B cell (primary cell): Measurements from ENCODE around the gene PIGC. TPM values are rescaled to one million over a fixed set of nuclear protein-coding genes. Genes with fewer than 3 reads are reported as not detected.
A peak's percentile ranks its signal among the peaks of the same experiment; 100 is the strongest.

ENCODE experiments used
- ATAC-seq: fragments of 200-7000 bp; cut with Tn5 transposase; one replicate; pipeline ENCODE4 v1.10.0; 2021; ENCODE audit warnings: low read depth, mild to moderate bottlenecking, moderate number of reproducible peaks, moderate library complexity
- CTCF ChIA-PET: fragments of 350-600 bp; sonication (Branson Sonifier 250); formaldehyde crosslinking; loops from one replicate; lab custom pipeline; 2021; ENCODE audit warnings: antibody characterized with exemption, inconsistent platforms; lab: Charles Lee
- POLR2A ChIA-PET: fragments of 350-600 bp; sonication (Branson Sonifier 250); formaldehyde crosslinking; loops from one replicate; lab custom pipeline; 2021; ENCODE audit warnings: antibody characterized with exemption; lab: Charles Lee
- DNase-seq: peaks from one replicate; pipeline ENCODE4 v3.0.0; 2013
- H2AFZ ChIP-seq: 2 replicates; pipeline ENCODE4 v1.6.1; 2012; ENCODE audit warnings: mild to moderate bottlenecking, low read depth, low read length; ENCODE audit not compliant: insufficient read depth, poor library complexity, severe bottlenecking
- H3K27ac ChIP-seq, 2 donors: 1 replicate in 1 of 2; 2 replicates in 1 of 2; pipeline ENCODE4 v1.5.1; 2012 to 2013; ENCODE audit warnings: low read length in 2 of 2, mild to moderate bottlenecking in 2 of 2, moderate library complexity in 1 of 2
- H3K27me3 ChIP-seq, 4 experiments: fragments of 200-600 bp in 1 of 4; sonication (generic) in 1 of 4; replicated peaks in 1 of 4; 1 replicate in 2 of 4; 2 replicates in 2 of 4; pipeline versions ENCODE4 v1.6.1 to v1.7.0; 2013 to 2016; ENCODE audit warnings: low read length in 3 of 4, mild to moderate bottlenecking in 2 of 4, mixed read lengths in 1 of 4, moderate library complexity in 1 of 4; ENCODE audit not compliant: insufficient read depth in 4 of 4, control insufficient read depth in 3 of 4; ENCODE audit errors: control extremely low read depth in 1 of 4
- H3K36me3 ChIP-seq, 2 experiments: replicated peaks in 1 of 2; 1 replicate in 1 of 2; 2 replicates in 1 of 2; pipeline versions ENCODE4 v1.6.1 to v1.7.1; 2013; ENCODE audit warnings: low read length in 1 of 2; ENCODE audit not compliant: insufficient read depth in 2 of 2, control insufficient read depth in 1 of 2; ENCODE audit errors: control extremely low read depth in 1 of 2, extremely low read depth in 1 of 2
- H3K4me1 ChIP-seq, 2 donors: fragments of 200-600 bp in 1 of 2; sonication (generic) in 1 of 2; 1 replicate in 1 of 2; 2 replicates in 1 of 2; pipeline versions ENCODE4 v1.5.1 to v1.6.1; 2013 to 2017; ENCODE audit warnings: low read length in 2 of 2; ENCODE audit not compliant: control insufficient read depth in 2 of 2, insufficient read depth in 2 of 2
- H3K4me2 ChIP-seq: replicated peaks from 2 replicates; pipeline ENCODE3; 2012; ENCODE audit warnings: mild to moderate bottlenecking, low read depth, low read length; ENCODE audit not compliant: poor library complexity, severe bottlenecking
- H3K4me3 ChIP-seq, 5 experiments: fragments of 200-600 bp in 1 of 5; sonication (generic) in 1 of 5; 1 replicate in 3 of 5; 2 replicates in 2 of 5; pipeline versions ENCODE4 v1.5.1 to v1.7.0; 2011 to 2016; ENCODE audit warnings: low read length in 4 of 5, mild to moderate bottlenecking in 4 of 5, low read depth in 2 of 5, control low read depth in 1 of 5, moderate library complexity in 1 of 5; ENCODE audit not compliant: insufficient read depth in 1 of 5; ENCODE audit errors: control extremely low read depth in 1 of 5, extremely low read depth in 1 of 5
- H3K79me2 ChIP-seq: fragments of 200-600 bp; sonication (generic); one replicate; pipeline ENCODE4 v1.6.0; 2016; ENCODE audit warnings: low read length; ENCODE audit not compliant: control insufficient read depth, insufficient read depth
- H3K9ac ChIP-seq: fragments of 200-600 bp; sonication (generic); 2 replicates; pipeline ENCODE4 v1.6.1; 2017; ENCODE audit warnings: mild to moderate bottlenecking, low read length, moderate library complexity
- H3K9me3 ChIP-seq, 3 donors: one replicate each; pipeline versions ENCODE4 v1.6.1 to v1.7.1; 2013; ENCODE audit warnings: low read length in 2 of 3; ENCODE audit not compliant: control insufficient read depth in 2 of 3, insufficient read depth in 1 of 3; ENCODE audit errors: control extremely low read depth in 1 of 3
- H4K20me1 ChIP-seq: 2 replicates; pipeline ENCODE4 v1.6.0; 2012; ENCODE audit warnings: mild to moderate bottlenecking, low read length; ENCODE audit not compliant: insufficient read depth, control insufficient read depth, poor library complexity, severe bottlenecking
- H3K27ac Mint-ChIP-seq: one replicate; pipeline ENCODE4 v1.8.0; 2021; ENCODE audit warnings: mixed read lengths
- H3K27me3 Mint-ChIP-seq: one replicate; pipeline ENCODE4 v1.8.0; 2021; ENCODE audit warnings: mixed read lengths
- H3K4me1 Mint-ChIP-seq: one replicate; pipeline ENCODE4 v1.8.0; 2021; ENCODE audit warnings: mixed read lengths
- H3K4me3 Mint-ChIP-seq: one replicate; pipeline ENCODE4 v1.8.0; 2021; ENCODE audit warnings: mixed read lengths
- H3K9me3 Mint-ChIP-seq: one replicate; pipeline ENCODE4 v1.8.0; 2022; ENCODE audit warnings: mixed read lengths; ENCODE audit not compliant: insufficient read depth
- EZH2 ChIP-seq: IDR thresholded peaks from 2 replicates; pipeline ENCODE4 v1.6.1; 2012; ENCODE audit warnings: borderline replicate concordance, low read depth, mild to moderate bottlenecking, moderate library complexity, low read length; ENCODE audit not compliant: insufficient read depth, poor library complexity, severe bottlenecking
- WGBS: methylation state at CpG from one replicate; pipeline ENCODE4 v1.1.5; 2013; ENCODE audit warnings: missing lambda C conversion rate; ENCODE audit not compliant: insufficient coverage; 5-methylcytosine and 5-hydroxymethylcytosine counted together
- intact Hi-C: fragments of 100-400 bp; cut with micrococcal nuclease; formaldehyde crosslinking; loops from one replicate; pipeline ENCODE4 v1.10.0; 2022
- polyA plus RNA-seq: library from polyadenylated mRNA; depleted of rRNA; stranded (reverse); fragments of >200 nt; gene quantifications from 2 replicates; pipeline ENCODE4 v1.2.3, GENCODE V29; 2012
- total RNA-seq, 2 donors: library from RNA; stranded (reverse); fragments of 120-200 nt in 1 of 2; gene quantifications; 1 replicate in 1 of 2; 2 replicates in 1 of 2; pipeline versions ENCODE4 v1.2.3 to v1.2.4, GENCODE V29; 2013 to 2022
- TF ChIP-seq, protein P1 (sequence below): fragments of 200-600 bp; IDR thresholded peaks from one replicate; pipeline ENCODE4 v1.8.0; 2022; ENCODE audit warnings: antibody characterized with exemption, mild to moderate bottlenecking

Gene PIGC
- total and polyA plus RNA-seq, 2 donors (not counting 1 experiment from before 2014, with no cell fraction given) = 16.2 to 28.8 TPM

DNA sequence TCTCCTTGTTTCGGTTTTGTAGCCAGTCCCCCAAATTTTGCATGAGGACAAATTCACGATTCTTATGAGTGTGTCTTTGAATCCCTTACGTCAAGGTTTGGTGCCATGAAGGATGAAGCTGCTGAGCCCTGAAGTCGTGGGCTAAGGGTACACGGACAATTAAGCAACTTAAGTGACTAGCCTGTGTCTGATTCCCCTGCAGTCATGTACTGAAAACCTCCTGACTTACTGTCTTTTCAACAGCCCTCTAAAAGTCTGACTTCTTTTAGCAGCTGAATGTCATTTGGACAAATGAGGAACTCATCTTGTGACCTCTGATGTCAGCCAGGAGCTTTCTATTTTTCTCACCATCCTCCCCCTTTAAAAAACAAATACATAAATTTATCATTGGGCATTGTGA lies 50.5 kb downstream of the PIGC start:
- no peaks in the 10 kb centered on the region for H3K9me3 Mint-ChIP-seq
- Histone ChIP-seq H4K20me1 (no peaks in the 10 kb centered on the region), H3K79me2 (no peaks in the 10 kb centered on the region), H3K9ac (peak overlapping the region; percentile 57), H3K9me3 (no peaks in the 10 kb centered on the region), H3K27ac (peak overlapping the region; percentile 97 to 98), H3K27me3 (no peaks in the 10 kb centered on the region), H3K4me1 (peaks cover 70 to 74% of the 10 kb centered on the region in 2 donors), H3K4me2 (peak overlapping the region; percentile 76), H3K36me3 (no peaks in the 10 kb centered on the region), H2AFZ (no peak overlapping the region), H3K4me3 (peak overlapping the region in 1 of 5 experiments; percentile 59)
- ChIA-PET CTCF (interaction anchor here (0.9 to 4.4 kb wide), 10 partner anchors 8 to 390 kb away, joined by 3 to 23 read pairs (median 8); no protein-coding TSS in a partner anchor), POLR2A (interaction anchor here (0.6 to 4.5 kb wide), 5 partner anchors 13 to 208 kb away, joined by 3 to 26 read pairs (median 8); no protein-coding TSS in a partner anchor)
- H3K27ac Mint-ChIP-seq = peak overlapping the region; percentile 99
- intact Hi-C loops = no loop called here
- H3K4me1 Mint-ChIP-seq = peaks cover 79% of the 10 kb centered on the region
- no peak for TF ChIP-seq EZH2
- TF ChIP-seq, protein P1, sequence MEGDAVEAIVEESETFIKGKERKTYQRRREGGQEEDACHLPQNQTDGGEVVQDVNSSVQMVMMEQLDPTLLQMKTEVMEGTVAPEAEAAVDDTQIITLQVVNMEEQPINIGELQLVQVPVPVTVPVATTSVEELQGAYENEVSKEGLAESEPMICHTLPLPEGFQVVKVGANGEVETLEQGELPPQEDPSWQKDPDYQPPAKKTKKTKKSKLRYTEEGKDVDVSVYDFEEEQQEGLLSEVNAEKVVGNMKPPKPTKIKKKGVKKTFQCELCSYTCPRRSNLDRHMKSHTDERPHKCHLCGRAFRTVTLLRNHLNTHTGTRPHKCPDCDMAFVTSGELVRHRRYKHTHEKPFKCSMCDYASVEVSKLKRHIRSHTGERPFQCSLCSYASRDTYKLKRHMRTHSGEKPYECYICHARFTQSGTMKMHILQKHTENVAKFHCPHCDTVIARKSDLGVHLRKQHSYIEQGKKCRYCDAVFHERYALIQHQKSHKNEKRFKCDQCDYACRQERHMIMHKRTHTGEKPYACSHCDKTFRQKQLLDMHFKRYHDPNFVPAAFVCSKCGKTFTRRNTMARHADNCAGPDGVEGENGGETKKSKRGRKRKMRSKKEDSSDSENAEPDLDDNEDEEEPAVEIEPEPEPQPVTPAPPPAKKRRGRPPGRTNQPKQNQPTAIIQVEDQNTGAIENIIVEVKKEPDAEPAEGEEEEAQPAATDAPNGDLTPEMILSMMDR = no peak
- 29% methylated on average over 4 of the region's 5 CpGs for WGBS
- peak; percentile 85 for DNase-seq
- H3K27me3 Mint-ChIP-seq = no peaks in the 10 kb centered on the region
- ATAC-seq = peak; percentile 48
- H3K4me3 Mint-ChIP-seq = peak overlapping the region; percentile 91

DNA sequence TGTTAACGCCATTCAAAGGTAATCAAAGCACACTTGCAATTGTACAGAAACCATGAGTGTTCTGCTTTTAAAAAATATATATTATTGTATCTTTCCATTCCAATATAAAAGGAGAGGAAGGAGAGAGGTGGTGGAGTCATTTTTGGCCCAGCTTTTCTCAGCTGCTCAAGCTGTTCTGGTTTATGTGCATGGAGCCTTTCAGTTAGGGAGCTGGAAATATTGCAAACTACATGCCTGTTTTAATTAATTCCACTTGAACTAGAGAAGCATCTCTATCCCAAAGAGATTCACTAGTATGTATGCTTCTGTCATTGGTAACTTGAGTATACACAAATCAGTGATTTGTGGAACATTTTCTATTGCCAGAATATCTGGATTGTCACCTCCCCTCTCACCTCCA lies 51.9 kb downstream of the PIGC start:
- Mint-ChIP-seq H3K9me3 (no peaks in the 10 kb centered on the region), H3K4me3 (peak overlapping the region; percentile 94), H3K27me3 (no peaks in the 10 kb centered on the region), H3K4me1 (peaks cover 66% of the 10 kb centered on the region), H3K27ac (peak overlapping the region; percentile 99)
- WGBS = no CpG with 5 or more reads among the region's 1 CpG
- TF ChIP-seq, protein P1 = no peak
- no peak for TF ChIP-seq EZH2
- CTCF ChIA-PET = interaction anchor here (1.0 to 3.4 kb wide), 5 partner anchors 10 to 301 kb away, joined by 3 to 23 read pairs (median 9); no protein-coding TSS in a partner anchor
- H3K79me2 ChIP-seq = no peaks in the 10 kb centered on the region
- H3K27me3 ChIP-seq = no peaks in the 10 kb centered on the region
- H3K9me3 ChIP-seq = no peaks in the 10 kb centered on the region
- H3K4me3 ChIP-seq = no peak overlapping the region
- ATAC-seq (no peak), DNase-seq (no peak)
- intact Hi-C loops = loop anchor here (2.0 kb wide), 1 partner anchor 49 kb away; no protein-coding TSS in a partner anchor
- H3K27ac ChIP-seq = peak overlapping the region; percentile 97 to 98
- peaks cover 59 to 66% of the 10 kb centered on the region in 2 donors for H3K4me1 ChIP-seq
- no peaks in the 10 kb centered on the region for H3K36me3 ChIP-seq
- no peaks in the 10 kb centered on the region for H4K20me1 ChIP-seq
- POLR2A ChIA-PET = interaction anchor here (1.4 to 4.5 kb wide), 2 partner anchors 16 to 33 kb away, joined by 4 to 26 read pairs; no protein-coding TSS in a partner anchor
- H2AFZ ChIP-seq = no peak overlapping the region
- no peak overlapping the region for H3K9ac ChIP-seq
- H3K4me2 ChIP-seq = peak overlapping the region; percentile 76
